Amniotic stem cell (primary cell): Measurements from ENCODE around the gene TFG.

Experiments
- DNase-seq: peaks from one replicate; lab custom pipeline; 2025; lab: John Stamatoyannopoulos, UW

The TFG gene

DNA sequence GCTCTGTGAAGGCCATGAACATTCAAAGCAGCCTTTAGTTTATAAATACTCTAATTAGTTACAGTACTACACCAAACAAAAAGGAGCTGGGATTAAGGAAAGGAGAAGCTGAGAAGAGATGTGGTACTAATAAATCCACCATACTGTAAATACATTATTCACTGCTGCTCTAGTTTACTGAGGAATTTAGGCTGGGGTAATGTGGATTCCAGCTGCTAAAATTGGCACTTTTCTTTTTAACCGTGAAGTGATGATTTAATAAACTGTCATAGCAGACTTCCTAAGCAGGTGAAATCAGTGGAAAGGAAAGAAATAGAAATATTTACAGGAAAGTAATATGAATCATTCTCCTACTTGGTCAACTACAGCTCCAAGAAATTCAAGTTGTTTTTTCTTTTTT is 88.7 kb downstream of the TFG start:
- no peak for DNase-seq
